ENCODE measurements around the gene ELOVL7. TPM values are rescaled to one million over a fixed set of nuclear protein-coding genes. Genes with fewer than 3 reads are reported as not detected.

The ELOVL7 gene
- polyA plus RNA-seq, 2 of the 4 experiments (the other 2 are of a cell fraction): 8.3 to 12.3 TPM

- no peak for TF ChIP-seq HOXB13 (CRISPR knock-in tag; IDR thresholded peaks at IDR 0.05; ENCODE audit: low read depth)
Observed at GRCh38 chr5:60827201-60827600, 16.9 kb downstream of the ELOVL7 start (continued).

GRCh38 chr5:60826653-60827052 lies 17.4 kb downstream of the ELOVL7 start:
- Histone ChIP-seq H3K4me1 (peaks cover 20% of the 10 kb centered on the region; the same call in 2 of the 3 replicates), H3K4me3 (no peak overlapping the region), H3K27ac (no peak overlapping the region), H3K4me2 (peak overlapping the region; percentile 10; the same call in 2 of the 3 replicates), H3K9me3 (no peaks in the 10 kb centered on the region)
- TF ChIP-seq RNF2 (IDR thresholded peaks at IDR 0.05; ENCODE audit: borderline replicate concordance, low read depth): no peak
- TF ChIP-seq JUNB (IDR thresholded peaks at IDR 0.05): no peak
- TF ChIP-seq POLR2A (IDR thresholded peaks at IDR 0.05; ENCODE audit: low read length): no peak
- no peak for TF ChIP-seq ZSCAN20 (CRISPR knock-in tag; IDR thresholded peaks at IDR 0.05)
- no peak for TF ChIP-seq CBX8 (IDR thresholded peaks at IDR 0.05)
- no peak for TF ChIP-seq BHLHE40 (IDR thresholded peaks at IDR 0.05; ENCODE audit: low read depth, low read length)
- no peak for TF ChIP-seq PBX3 (IDR thresholded peaks at IDR 0.05)
- no peak for TF ChIP-seq EHMT2 (IDR thresholded peaks at IDR 0.05; ENCODE audit: low read depth)
- no peak for TF ChIP-seq ZNF302 (CRISPR knock-in tag; IDR thresholded peaks at IDR 0.05)
- TF ChIP-seq RCOR1 (IDR thresholded peaks at IDR 0.05; ENCODE audit: low read depth, low read length): no peak
- no peak for TF ChIP-seq USF2 (IDR thresholded peaks at IDR 0.05)
- TF ChIP-seq SMC3 (IDR thresholded peaks at IDR 0.05): no peak
- no peak for TF ChIP-seq CBX2 (IDR thresholded peaks at IDR 0.05; ENCODE audit: borderline replicate concordance, low read depth)
- peak; percentile 91 for FAIRE-seq
- DNase-seq (ENCODE audit: low read depth in 1 of 2, low spot score in 1 of 2): no peak
- no peak for ATAC-seq
- ChIA-PET POLR2A (no interaction called here), CTCF (interaction anchor here (1.3 kb wide), 1 partner anchor 8 kb away, joined by 3 read pairs; no protein-coding TSS in a partner anchor)

GRCh38 chr5:60823574-60823973 lies 20.5 kb downstream of the ELOVL7 start:
- POLR2A ChIA-PET: no interaction called here
- Histone ChIP-seq H3K4me2 (no peak overlapping the region), H3K9me3 (no peaks in the 10 kb centered on the region), H3K4me3 (no peak overlapping the region), H3K27ac (no peak overlapping the region), H3K4me1 (peaks cover 15% of the 10 kb centered on the region; the same call in 2 of the 3 replicates)
- TF ChIP-seq CHD2 (IDR thresholded peaks at IDR 0.05; ENCODE audit: low read length, partially characterized antibody) (no peak), KDM1A (IDR thresholded peaks at IDR 0.05; ENCODE audit: low read depth) (no peak), ZSCAN20 (CRISPR knock-in tag; IDR thresholded peaks at IDR 0.05) (no peak), USF2 (IDR thresholded peaks at IDR 0.05) (no peak), CEBPB (IDR thresholded peaks at IDR 0.05) (no peak), NR3C1 (IDR thresholded peaks at IDR 0.05) (no peak), NPAS2 (CRISPR knock-in tag; IDR thresholded peaks at IDR 0.05; ENCODE audit: borderline replicate concordance) (no peak), PHF8 (IDR thresholded peaks at IDR 0.05; ENCODE audit: borderline replicate concordance, low read depth) (no peak), ZNF302 (CRISPR knock-in tag; IDR thresholded peaks at IDR 0.05) (no peak), HEYL (CRISPR knock-in tag; IDR thresholded peaks at IDR 0.05) (no peak), HOXB5 (CRISPR knock-in tag; IDR thresholded peaks at IDR 0.05) (no peak), RARB (CRISPR knock-in tag; IDR thresholded peaks at IDR 0.05) (no peak), TFCP2L1 (CRISPR knock-in tag; IDR thresholded peaks at IDR 0.05) (no peak), SMC3 (IDR thresholded peaks at IDR 0.05) (no peak), ELK1 (IDR thresholded peaks at IDR 0.05; ENCODE audit: low read depth, low read length) (no peak), FOSL2 (IDR thresholded peaks at IDR 0.05) (no peak), FOSL2 (CRISPR knock-in tag; IDR thresholded peaks at IDR 0.05) (no peak)
- no peak for FAIRE-seq
- no peak for DNase-seq (ENCODE audit: low read depth in 1 of 2, low spot score in 1 of 2)
- no peak for ATAC-seq
- 88% methylated on average over 1 of the region's 1 CpG for WGBS (ENCODE audit: missing lambda C conversion rate)
- CTCF ChIA-PET: no interaction called here

Data from A549 (cell line).